ENCODE results near the gene RBM39. TPM values are rescaled to one million over a fixed set of nuclear protein-coding genes. Genes with fewer than 3 reads are reported as not detected.

Gene RBM39
- total and polyA plus RNA-seq, 9 of the 15 experiments (the other 6 are each of a cell fraction or from before 2014, with no cell fraction given), result 143 to 319 (median 228) TPM

DNA sequence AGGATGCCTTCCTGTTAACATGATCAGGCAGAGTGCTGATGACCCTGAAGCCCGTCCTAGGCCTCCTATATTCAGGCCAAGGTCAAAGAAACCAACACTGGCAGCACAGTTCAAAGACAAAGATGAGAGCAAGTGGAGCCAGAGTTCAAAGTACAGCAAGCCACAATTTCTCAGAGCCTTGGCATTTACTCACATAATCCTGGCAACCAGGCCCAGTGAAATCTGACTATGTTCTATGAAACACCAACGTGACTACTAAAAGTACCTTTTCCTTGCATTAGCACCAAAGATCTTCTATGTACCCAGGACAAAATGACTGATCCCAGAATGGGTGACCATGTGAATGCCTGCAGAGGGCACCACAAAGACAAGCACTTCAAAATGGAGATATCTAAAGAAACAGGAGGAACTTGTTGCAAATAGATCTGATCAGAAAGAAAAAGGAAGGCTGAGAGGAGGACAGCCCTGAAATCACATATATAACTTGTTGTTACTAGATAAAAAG, 46.8 kb downstream of the RBM39 start:
- TF ChIP-seq SIN3A (IDR thresholded peaks at IDR 0.05; ENCODE audit: borderline replicate concordance in 2 of 2, control insufficient read depth in 1 of 2, low read depth in 2 of 2, low read length in 2 of 2), result no peak
- TF ChIP-seq GATAD2B (IDR thresholded peaks at IDR 0.05; ENCODE audit: borderline replicate concordance), result no peak
- TF ChIP-seq HNRNPLL (IDR thresholded peaks at IDR 0.05; ENCODE audit: low read depth, low read length, poor library complexity, severe bottlenecking), result no peak
- no peak for TF ChIP-seq DPF2 (IDR thresholded peaks at IDR 0.05)
- intact Hi-C loops (cut with micrococcal nuclease), result no loop called here
- Histone ChIP-seq H3K4me1 (replicated peaks in 1 of 2; ENCODE audit: control insufficient read depth in 2 of 2, insufficient read depth in 2 of 2, low read length in 2 of 2) (peaks cover 10 to 14% of the 10 kb centered on the region in 2 experiments; a peak in 4 of 5 replicates), H3K27me3 (ENCODE audit: control insufficient read depth in 2 of 2, insufficient read depth in 2 of 2, low read length in 2 of 2) (no peaks in the 10 kb centered on the region), H3K9me1 (ENCODE audit: control insufficient read depth, insufficient read depth, low read length) (no peaks in the 10 kb centered on the region), H3K36me3 (ENCODE audit: control insufficient read depth, insufficient read depth, low read length) (peaks cover 45% of the 10 kb centered on the region; the same call in 2 of the 3 replicates), H3K79me2 (ENCODE audit: control insufficient read depth, insufficient read depth, low read length) (peaks cover 31% of the 10 kb centered on the region), H3K27ac (ENCODE audit: extremely low read depth, low read depth, low read length) (no peak overlapping the region), H3K4me3 (no peak overlapping the region), H3K9ac (ENCODE audit: insufficient read depth in 1 of 2, low read depth in 2 of 2, low read length in 2 of 2) (no peak overlapping the region), H3K9me3 (replicated peaks; ENCODE audit: control insufficient read depth, insufficient read depth, low read depth, low read length) (no peaks in the 10 kb centered on the region), H2AFZ (ENCODE audit: low read depth, low read length) (no peak overlapping the region), H4K20me1 (replicated peaks; ENCODE audit: control insufficient read depth, insufficient read depth, low read length) (no peaks in the 10 kb centered on the region; the same call in 1 of the 2 replicates), H3K4me2 (ENCODE audit: insufficient read depth, low read length) (no peak overlapping the region)
- POLR2A ChIA-PET, result no interaction called here
- FAIRE-seq (no peak), DNase-seq (ENCODE audit: extremely low read depth in 1 of 4, low spot score in 3 of 4) (no peak), ATAC-seq (no peak)
- BruUV-seq (replicated peaks), result no TSS peak
- in situ Hi-C loops (cut with MboI), result no loop called here
- CTCF ChIA-PET (ENCODE audit: low intra/inter-chr PET ratio), result no interaction called here
- WGBS (ENCODE audit: insufficient coverage, low coverage, missing lambda C conversion rate), result 69% methylated on average over 2 of the region's 2 CpGs

DNA sequence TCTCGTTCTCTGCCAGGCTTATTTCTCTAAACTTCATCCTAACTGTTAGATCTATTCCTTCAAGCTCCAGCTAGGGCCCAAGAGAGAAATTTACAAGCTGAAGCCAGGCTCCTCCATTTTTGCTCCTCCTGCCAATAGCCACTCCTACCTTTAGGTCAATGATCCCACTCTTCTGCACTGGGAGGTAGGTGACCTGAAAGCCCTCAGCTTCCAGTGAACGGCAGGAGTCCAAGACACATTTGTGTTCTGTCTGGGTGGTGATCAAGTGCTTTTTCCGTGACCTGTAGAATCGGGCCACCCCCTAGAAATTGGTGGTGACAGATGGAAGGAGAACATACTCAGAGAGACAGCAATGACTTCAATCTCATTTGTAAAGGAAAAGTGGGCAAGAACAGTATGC, 51.8 kb downstream of the RBM39 start:
- Histone ChIP-seq H3K27me3 (ENCODE audit: control insufficient read depth in 2 of 2, insufficient read depth in 2 of 2, low read length in 2 of 2) (no peaks in the 10 kb centered on the region), H3K36me3 (ENCODE audit: control insufficient read depth, insufficient read depth, low read length) (peaks cover 56% of the 10 kb centered on the region), H3K4me2 (ENCODE audit: insufficient read depth, low read length) (no peak overlapping the region), H3K27ac (ENCODE audit: extremely low read depth, low read depth, low read length) (no peak overlapping the region), H3K4me3 (no peak overlapping the region), H4K20me1 (replicated peaks; ENCODE audit: control insufficient read depth, insufficient read depth, low read length) (no peaks in the 10 kb centered on the region), H3K9me3 (replicated peaks; ENCODE audit: control insufficient read depth, insufficient read depth, low read depth, low read length) (no peaks in the 10 kb centered on the region), H3K9ac (ENCODE audit: insufficient read depth in 1 of 2, low read depth in 2 of 2, low read length in 2 of 2) (no peak overlapping the region), H3K4me1 (replicated peaks in 1 of 2; ENCODE audit: control insufficient read depth in 2 of 2, insufficient read depth in 2 of 2, low read length in 2 of 2) (no peaks in the 10 kb centered on the region), H2AFZ (ENCODE audit: low read depth, low read length) (no peak overlapping the region), H3K9me1 (ENCODE audit: control insufficient read depth, insufficient read depth, low read length) (no peaks in the 10 kb centered on the region), H3K79me2 (ENCODE audit: control insufficient read depth, insufficient read depth, low read length) (no peaks in the 10 kb centered on the region)
- no TSS peak for BruUV-seq (replicated peaks)
- ChIA-PET CTCF (ENCODE audit: low intra/inter-chr PET ratio) (no interaction called here), POLR2A (interaction anchor here (0.6 to 2.3 kb wide), 5 partner anchors 9 to 52 kb away, joined by 3 to 10 read pairs (median 3); partner anchors contain the start of genes NFS1, RBM39 and ROMO1)
- DNase-seq (ENCODE audit: extremely low read depth in 1 of 4, low spot score in 3 of 4), result no peak
- intact Hi-C loops (cut with micrococcal nuclease) (no loop called here), in situ Hi-C loops (cut with MboI) (no loop called here)
- 75% methylated on average over 4 of the region's 4 CpGs for WGBS (ENCODE audit: insufficient coverage, low coverage, missing lambda C conversion rate)
- no peak for ATAC-seq
- FAIRE-seq, result peak; percentile 19
- no peak for TF ChIP-seq ZNF316 (IDR thresholded peaks at IDR 0.05)
- no peak for TF ChIP-seq SIN3A (IDR thresholded peaks at IDR 0.05; ENCODE audit: borderline replicate concordance in 2 of 2, control insufficient read depth in 1 of 2, low read depth in 2 of 2, low read length in 2 of 2)
- TF ChIP-seq CCAR2 (IDR thresholded peaks at IDR 0.05; ENCODE audit: low read depth, low read length), result no peak
- no peak for TF ChIP-seq DPF2 (IDR thresholded peaks at IDR 0.05)
- TF ChIP-seq ZBTB7A (IDR thresholded peaks at IDR 0.05; ENCODE audit: borderline replicate concordance, control insufficient read depth, low read depth, low read length), result no peak
- TF ChIP-seq XRCC5 (IDR thresholded peaks at IDR 0.05; ENCODE audit: low read depth, low read length), result no peak
